Measurements from ENCODE around the gene RNU6-1. TPM values are rescaled to one million over a fixed set of nuclear protein-coding genes. Genes with fewer than 3 reads are reported as not detected.
A peak's percentile ranks its signal among the peaks of the same experiment; 100 is the strongest.

The RNU6-1 gene
- polyA plus RNA-seq, 2 of the 4 experiments (the other 2 are of a cell fraction) = not detected

- TF ChIP-seq SMC3 (IDR thresholded peaks at IDR 0.05) (no peak), RAD21 (conservative IDR thresholded peaks at IDR 0.05 in 1 of 2, IDR thresholded peaks at IDR 0.05 in 1 of 2) (no peak), ZSCAN20 (CRISPR knock-in tag; IDR thresholded peaks at IDR 0.05) (no peak), NR3C1 (IDR thresholded peaks at IDR 0.05) (no peak), ZC3H11A (IDR thresholded peaks at IDR 0.05) (no peak), TFCP2L1 (CRISPR knock-in tag; IDR thresholded peaks at IDR 0.05) (no peak), PHF8 (IDR thresholded peaks at IDR 0.05; ENCODE audit: borderline replicate concordance, low read depth) (no peak), ZNF302 (CRISPR knock-in tag; IDR thresholded peaks at IDR 0.05) (no peak), RARB (CRISPR knock-in tag; IDR thresholded peaks at IDR 0.05) (no peak)
Measured at GRCh38 chr15:67824197-67824968, 15.5 kb downstream of the RNU6-1 start (continued).

GRCh38 chr15:67823314-67824196 lies 16.3 kb downstream of the RNU6-1 start:
- peak in 1 of 2 experiments; percentile 44; a peak in 3 of 6 replicates for ATAC-seq
- peaks cover 22% of the 10 kb centered on the region; the same call in 2 of the 3 replicates for H3K4me1 ChIP-seq
- CTCF ChIA-PET = interaction anchor here (1.1 to 5.0 kb wide), 5 partner anchors 9 to 877 kb away, joined by 3 to 26 read pairs (median 4); no protein-coding TSS in a partner anchor
- no peak for FAIRE-seq
- peak overlapping the region; percentile 20; the same call in 2 of the 3 replicates for H3K4me3 ChIP-seq
- H3K9me3 ChIP-seq = no peaks in the 10 kb centered on the region
- DNase-seq (ENCODE audit: low read depth in 1 of 2, low spot score in 1 of 2) = no peak
- peak overlapping the region; percentile 91 for H3K4me2 ChIP-seq
- TF ChIP-seq GATA3 (IDR thresholded peaks at IDR 0.05; ENCODE audit: borderline replicate concordance) (no peak), CBX8 (IDR thresholded peaks at IDR 0.05) (peak; percentile 42; the same call in 1 of the 2 replicates), SREBF2 (IDR thresholded peaks at IDR 0.05) (no peak)
- POLR2A ChIA-PET = no interaction called here
- H3K27ac ChIP-seq = no peak overlapping the region
- 39% methylated on average over 75 of the region's 94 CpGs for WGBS (ENCODE audit: missing lambda C conversion rate)

- WGBS (ENCODE audit: missing lambda C conversion rate) = 52% methylated on average over 36 of the region's 46 CpGs
- TF ChIP-seq SREBF2 (IDR thresholded peaks at IDR 0.05) (no peak), CHD2 (IDR thresholded peaks at IDR 0.05; ENCODE audit: low read length, partially characterized antibody) (no peak), RNF2 (IDR thresholded peaks at IDR 0.05; ENCODE audit: borderline replicate concordance, low read depth) (no peak), ZC3H11A (IDR thresholded peaks at IDR 0.05) (no peak), HES2 (IDR thresholded peaks at IDR 0.05) (no peak), HOXB5 (CRISPR knock-in tag; IDR thresholded peaks at IDR 0.05) (no peak), HOXB13 (CRISPR knock-in tag; IDR thresholded peaks at IDR 0.05; ENCODE audit: low read depth) (no peak), ATOH8 (CRISPR knock-in tag; IDR thresholded peaks at IDR 0.05; ENCODE audit: low read depth) (no peak), CBX2 (IDR thresholded peaks at IDR 0.05; ENCODE audit: borderline replicate concordance, low read depth) (no peak), MAX (IDR thresholded peaks at IDR 0.05) (no peak), POLR2A (IDR thresholded peaks at IDR 0.05; ENCODE audit: low read length) (no peak), POLR2AphosphoS2 (conservative IDR thresholded peaks at IDR 0.05; ENCODE audit: low read length) (no peak), CHD4 (IDR thresholded peaks at IDR 0.05; ENCODE audit: borderline replicate concordance) (no peak), RFX5 (IDR thresholded peaks at IDR 0.05) (no peak), RARB (CRISPR knock-in tag; IDR thresholded peaks at IDR 0.05) (no peak), RAD21 (conservative IDR thresholded peaks at IDR 0.05 in 1 of 2, IDR thresholded peaks at IDR 0.05 in 1 of 2) (no peak)
- Histone ChIP-seq H3K4me3 (no peak overlapping the region), H3K4me2 (peak overlapping the region; percentile 91), H3K9me3 (no peaks in the 10 kb centered on the region), H3K4me1 (peaks cover 22% of the 10 kb centered on the region; the same call in 2 of the 3 replicates), H3K27ac (no peak overlapping the region)
- FAIRE-seq = no peak
- no peak for ATAC-seq
- ChIA-PET CTCF (interaction anchor here (0.7 to 1.1 kb wide), 3 partner anchors 9 to 876 kb away, joined by 3 to 4 read pairs (median 3); no protein-coding TSS in a partner anchor), POLR2A (no interaction called here)
- DNase-seq (ENCODE audit: low read depth in 1 of 2, low spot score in 1 of 2) = peak in 1 of 2 experiments; percentile 28
Measured at GRCh38 chr15:67822537-67823313, 17.1 kb downstream of the RNU6-1 start.
